OCI-LY7 (cell line): ENCODE data around the gene FOXF1. TPM values are rescaled to one million over a fixed set of nuclear protein-coding genes. Genes with fewer than 3 reads are reported as not detected.

Experiments
- BruUV-seq: library from RNA; stranded (reverse); fragments of 400-500 nt; replicated peaks from 2 replicates; lab custom pipeline; 2021; lab: Mats Ljungman, UMichigan
- CTCF ChIA-PET: fragments of 300-600 bp; sonication (Branson Sonifier 250); formaldehyde crosslinking; loops from one replicate; lab custom pipeline; 2022; ENCODE audit warnings: antibody characterized with exemption; ENCODE audit not compliant: unreplicated experiment; lab: Charles Lee
- POLR2A ChIA-PET: fragments of 300-600 bp; sonication (Branson Sonifier 250); formaldehyde crosslinking; loops from one replicate; lab custom pipeline; 2022; ENCODE audit warnings: antibody characterized with exemption; lab: Charles Lee
- DNase-seq: peaks from one replicate; pipeline ENCODE4 v3.0.0-alpha.2; 2015; ENCODE audit warnings: low spot score
- H2AFZ ChIP-seq: fragments of 200-600 bp; sonication (generic), shearing (Covaris generic); 2 replicates; pipeline ENCODE4 v1.6.1; 2014; ENCODE audit warnings: mild to moderate bottlenecking, antibody characterized with exemption, low read length, moderate library complexity
- H3K27ac ChIP-seq: fragments of 200-600 bp; sonication (generic); 2 replicates; pipeline ENCODE4 v1.5.1; 2014; ENCODE audit warnings: mixed run types, low read depth, mild to moderate bottlenecking, moderate library complexity, low read length, inconsistent platforms; ENCODE audit not compliant: poor library complexity, severe bottlenecking
- H3K36me3 ChIP-seq: fragments of 200-600 bp; sonication (generic); 2 replicates; pipeline ENCODE4 v1.6.1; 2014; ENCODE audit warnings: mild to moderate bottlenecking, antibody characterized with exemption, low read length, moderate library complexity, mixed read lengths; ENCODE audit not compliant: insufficient read depth
- H3K4me1 ChIP-seq: fragments of 200-600 bp; sonication (generic); 2 replicates; pipeline ENCODE4 v1.5.1; 2014; ENCODE audit warnings: mild to moderate bottlenecking, low read length; ENCODE audit not compliant: insufficient read depth, poor library complexity, severe bottlenecking
- H3K4me2 ChIP-seq: fragments of 200-600 bp; sonication (generic); 2 replicates; pipeline ENCODE4 v1.6.1; 2014; ENCODE audit warnings: mild to moderate bottlenecking, low read length
- H3K4me3 ChIP-seq: fragments of 200-600 bp; sonication (generic); 2 replicates; pipeline ENCODE4 v1.5.1; 2014; ENCODE audit warnings: mild to moderate bottlenecking, low read depth, low read length; ENCODE audit not compliant: poor library complexity, severe bottlenecking
- H3K79me2 ChIP-seq: fragments of 200-600 bp; sonication (generic); 2 replicates; pipeline ENCODE4 v1.6.1; 2016; ENCODE audit warnings: low read depth, mild to moderate bottlenecking, low read length, moderate library complexity, mixed read lengths; ENCODE audit not compliant: insufficient read depth
- H3K9me2 ChIP-seq: fragments of 200-600 bp; sonication (generic); 2 replicates; pipeline ENCODE4 v1.6.1; 2016; ENCODE audit warnings: mild to moderate bottlenecking, low read length, mixed read lengths; ENCODE audit not compliant: insufficient read depth
- H3K9me3 ChIP-seq: fragments of 200-600 bp; sonication (generic); 2 replicates; pipeline ENCODE4 v1.6.1; 2014; ENCODE audit warnings: mild to moderate bottlenecking, mixed run types, low read length, mixed read lengths
- H4K20me1 ChIP-seq: fragments of 200-600 bp; sonication (generic); 2 replicates; pipeline ENCODE4 v1.6.1; 2014; ENCODE audit warnings: mild to moderate bottlenecking, antibody characterized with exemption, low read length, moderate library complexity, mixed read lengths; ENCODE audit not compliant: insufficient read depth
- EZH2phosphoT487 ChIP-seq: fragments of 200-600 bp; sonication (generic); IDR thresholded peaks from 2 replicates; pipeline ENCODE4 v1.6.1; 2018; ENCODE audit warnings: low read depth, borderline replicate concordance, mild to moderate bottlenecking, mixed run types, antibody characterized with exemption, low read length, moderate library complexity, mixed read lengths
- intact Hi-C: fragments of 100-400 bp; cut with micrococcal nuclease; formaldehyde crosslinking; loops from one replicate; pipeline ENCODE4 v1.10.0; 2022; ENCODE audit not compliant: unreplicated experiment
- total RNA-seq, 2 experiments: library from RNA; depleted of rRNA in 1 of 2; stranded (reverse); fragments of >200 nt in 1 of 2; shearing (Covaris generic) in 1 of 2; gene quantifications; 2 replicates each; pipeline ENCODE4 v1.2.3, GENCODE V29; 2014 to 2022
- TF ChIP-seq, protein P1 (sequence below): fragments of 200-600 bp; sonication (generic); conservative IDR thresholded peaks from 2 replicates; pipeline ENCODE4 v1.5.1; 2014; ENCODE audit warnings: mild to moderate bottlenecking, antibody characterized with exemption, low read length, moderate library complexity, mixed read lengths

The FOXF1 gene
- total RNA-seq, 2 experiments from 2014 or later: not detected

DNA sequence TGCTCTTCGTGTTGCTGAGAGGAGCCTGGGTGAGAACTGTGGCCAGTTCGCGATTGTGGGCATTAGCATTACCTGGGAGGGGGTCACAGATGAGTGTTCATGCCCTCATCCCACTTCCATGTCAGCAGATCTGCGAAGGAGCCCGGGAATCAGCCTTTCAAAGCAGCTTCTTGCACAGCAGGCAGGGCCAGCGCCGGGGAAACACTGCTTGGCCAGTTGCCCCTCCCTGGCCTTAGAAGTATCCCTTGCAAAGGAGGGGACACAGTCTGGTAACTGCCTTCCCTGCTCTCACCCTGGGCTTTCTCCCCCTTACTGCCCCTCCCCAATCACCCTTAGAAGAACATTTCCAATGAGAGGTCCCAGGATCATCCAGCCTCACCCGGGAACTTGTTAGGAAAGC is 42.8 kb upstream of the FOXF1 start:
- no peaks in the 10 kb centered on the region for H3K4me1 ChIP-seq
- no peak overlapping the region for H3K4me2 ChIP-seq
- BruUV-seq: no TSS peak
- ChIA-PET CTCF (no interaction called here), POLR2A (no interaction called here)
- no peaks in the 10 kb centered on the region for H3K9me3 ChIP-seq
- intact Hi-C loops: no loop called here
- no peaks in the 10 kb centered on the region for H3K79me2 ChIP-seq
- no peak for TF ChIP-seq EZH2phosphoT487
- TF ChIP-seq, protein P1, sequence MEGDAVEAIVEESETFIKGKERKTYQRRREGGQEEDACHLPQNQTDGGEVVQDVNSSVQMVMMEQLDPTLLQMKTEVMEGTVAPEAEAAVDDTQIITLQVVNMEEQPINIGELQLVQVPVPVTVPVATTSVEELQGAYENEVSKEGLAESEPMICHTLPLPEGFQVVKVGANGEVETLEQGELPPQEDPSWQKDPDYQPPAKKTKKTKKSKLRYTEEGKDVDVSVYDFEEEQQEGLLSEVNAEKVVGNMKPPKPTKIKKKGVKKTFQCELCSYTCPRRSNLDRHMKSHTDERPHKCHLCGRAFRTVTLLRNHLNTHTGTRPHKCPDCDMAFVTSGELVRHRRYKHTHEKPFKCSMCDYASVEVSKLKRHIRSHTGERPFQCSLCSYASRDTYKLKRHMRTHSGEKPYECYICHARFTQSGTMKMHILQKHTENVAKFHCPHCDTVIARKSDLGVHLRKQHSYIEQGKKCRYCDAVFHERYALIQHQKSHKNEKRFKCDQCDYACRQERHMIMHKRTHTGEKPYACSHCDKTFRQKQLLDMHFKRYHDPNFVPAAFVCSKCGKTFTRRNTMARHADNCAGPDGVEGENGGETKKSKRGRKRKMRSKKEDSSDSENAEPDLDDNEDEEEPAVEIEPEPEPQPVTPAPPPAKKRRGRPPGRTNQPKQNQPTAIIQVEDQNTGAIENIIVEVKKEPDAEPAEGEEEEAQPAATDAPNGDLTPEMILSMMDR: no peak
- H3K9me2 ChIP-seq: no peaks in the 10 kb centered on the region
- no peak overlapping the region for H3K4me3 ChIP-seq
- H2AFZ ChIP-seq: no peak overlapping the region
- no peaks in the 10 kb centered on the region for H3K36me3 ChIP-seq
- no peak for DNase-seq
- no peaks in the 10 kb centered on the region for H4K20me1 ChIP-seq
- H3K27ac ChIP-seq: no peak overlapping the region

DNA sequence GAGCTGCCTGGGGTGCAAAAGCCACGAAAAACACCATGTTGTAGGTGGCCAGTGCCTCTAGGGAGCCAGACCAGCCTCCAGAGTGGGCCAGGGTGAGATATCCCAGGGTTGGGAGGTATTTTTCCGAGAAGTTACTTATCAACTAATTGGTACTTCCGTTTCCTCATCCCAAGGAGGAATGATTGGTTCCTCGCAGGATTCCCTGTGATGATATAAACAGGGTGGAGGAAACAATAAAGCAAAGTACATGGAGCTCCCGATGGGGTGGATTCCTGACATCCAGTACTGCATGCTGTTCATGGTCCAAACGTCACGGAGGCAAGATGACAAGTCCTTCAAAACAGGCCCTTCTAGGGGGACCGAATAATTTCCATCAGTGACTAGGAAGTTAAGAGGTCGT is 39.4 kb upstream of the FOXF1 start:
- no peaks in the 10 kb centered on the region for H3K9me3 ChIP-seq
- ChIA-PET POLR2A (interaction anchor here (0.7 kb wide), 1 partner anchor 292 kb away, joined by 3 read pairs; no protein-coding TSS in a partner anchor), CTCF (no interaction called here)
- no peak overlapping the region for H2AFZ ChIP-seq
- H3K4me1 ChIP-seq: no peaks in the 10 kb centered on the region
- no peak overlapping the region for H3K4me3 ChIP-seq
- H3K27ac ChIP-seq: no peak overlapping the region
- intact Hi-C loops: no loop called here
- no peak for DNase-seq
- no peaks in the 10 kb centered on the region for H3K79me2 ChIP-seq
- no TSS peak for BruUV-seq
- H3K9me2 ChIP-seq: no peaks in the 10 kb centered on the region
- no peaks in the 10 kb centered on the region for H4K20me1 ChIP-seq
- no peak for TF ChIP-seq EZH2phosphoT487
- TF ChIP-seq, protein P1: no peak
- no peaks in the 10 kb centered on the region for H3K36me3 ChIP-seq
- H3K4me2 ChIP-seq: no peak overlapping the region

DNA sequence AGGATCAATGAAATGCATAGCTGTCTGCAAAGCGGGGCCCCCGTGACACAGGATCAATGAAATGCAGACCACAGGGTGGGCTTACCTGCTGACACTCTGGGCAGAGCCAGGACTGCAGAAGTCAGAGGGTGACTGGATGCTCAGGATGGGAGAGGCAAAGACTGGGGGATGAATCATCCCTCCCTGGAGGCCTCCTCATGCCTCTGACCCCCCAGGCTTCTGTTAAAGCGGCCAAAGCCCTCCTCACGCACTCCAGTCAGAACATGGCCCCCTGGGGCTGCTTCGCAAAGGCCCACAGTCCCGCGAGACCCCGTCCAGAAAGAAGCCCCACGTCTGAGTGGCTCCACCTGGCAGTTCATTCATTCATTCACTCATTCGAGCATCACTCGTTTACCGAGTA is 38.4 kb upstream of the FOXF1 start:
- no peak for TF ChIP-seq EZH2phosphoT487
- TF ChIP-seq, protein P1: no peak
- no peak overlapping the region for H3K27ac ChIP-seq
- ChIA-PET CTCF (no interaction called here), POLR2A (no interaction called here)
- no peaks in the 10 kb centered on the region for H4K20me1 ChIP-seq
- H2AFZ ChIP-seq: no peak overlapping the region
- no peak overlapping the region for H3K4me3 ChIP-seq
- no peak overlapping the region for H3K4me2 ChIP-seq
- no peak for DNase-seq
- intact Hi-C loops: no loop called here
- H3K36me3 ChIP-seq: no peaks in the 10 kb centered on the region
- H3K9me2 ChIP-seq: no peaks in the 10 kb centered on the region
- BruUV-seq: no TSS peak
- no peaks in the 10 kb centered on the region for H3K4me1 ChIP-seq
- no peaks in the 10 kb centered on the region for H3K79me2 ChIP-seq
- H3K9me3 ChIP-seq: no peaks in the 10 kb centered on the region
